Thyroid gland (tissue), 4 donors: ENCODE measurements around the gene MVB12B.

Experiments
- POLR2A ChIP-seq, 2 donors: fragments of 450-650 bp; IDR thresholded peaks; one replicate each; pipeline ENCODE4 v1.6.1; 2017; ENCODE audit warnings: antibody characterized with exemption in 2 of 2, mild to moderate bottlenecking in 2 of 2, moderate library complexity in 1 of 2
- TF ChIP-seq, protein P1 (sequence below), 6 experiments: fragments of 200-600 bp in 3 of 6; fragments of 450-650 bp in 3 of 6; sonication (generic) in 3 of 6; IDR thresholded peaks; one replicate each; pipeline ENCODE4 v1.5.1; 2016 to 2019; ENCODE audit warnings: antibody characterized with exemption in 6 of 6, mild to moderate bottlenecking in 2 of 6, inconsistent platforms in 1 of 6, moderate library complexity in 1 of 6

DNA sequence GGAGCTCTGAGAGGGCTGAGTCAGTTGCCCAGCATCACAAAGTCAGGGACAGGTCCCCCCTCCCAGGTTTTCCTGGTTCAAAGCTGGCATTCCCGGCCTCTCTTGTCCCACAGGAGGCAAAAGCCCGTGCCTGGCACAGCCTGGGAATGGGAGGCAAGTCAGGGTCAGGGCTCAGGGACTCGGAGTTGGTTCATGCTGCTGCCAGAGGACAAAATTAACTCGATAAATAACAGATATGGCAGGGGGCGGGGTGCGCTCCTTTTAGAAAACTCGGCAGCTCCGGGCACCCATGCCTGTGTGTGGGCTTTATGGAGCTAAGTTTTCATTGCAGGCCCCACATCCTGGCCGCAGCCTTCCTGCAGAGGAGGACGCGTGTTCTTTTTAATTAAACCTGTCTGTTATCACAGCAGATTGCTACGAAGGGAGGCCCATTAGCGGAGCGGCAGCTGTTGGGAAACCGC is 224.3 kb downstream of the MVB12B start:
- TF ChIP-seq POLR2A (IDR thresholded peaks at IDR 0.05), result no peak
- TF ChIP-seq, protein P1, sequence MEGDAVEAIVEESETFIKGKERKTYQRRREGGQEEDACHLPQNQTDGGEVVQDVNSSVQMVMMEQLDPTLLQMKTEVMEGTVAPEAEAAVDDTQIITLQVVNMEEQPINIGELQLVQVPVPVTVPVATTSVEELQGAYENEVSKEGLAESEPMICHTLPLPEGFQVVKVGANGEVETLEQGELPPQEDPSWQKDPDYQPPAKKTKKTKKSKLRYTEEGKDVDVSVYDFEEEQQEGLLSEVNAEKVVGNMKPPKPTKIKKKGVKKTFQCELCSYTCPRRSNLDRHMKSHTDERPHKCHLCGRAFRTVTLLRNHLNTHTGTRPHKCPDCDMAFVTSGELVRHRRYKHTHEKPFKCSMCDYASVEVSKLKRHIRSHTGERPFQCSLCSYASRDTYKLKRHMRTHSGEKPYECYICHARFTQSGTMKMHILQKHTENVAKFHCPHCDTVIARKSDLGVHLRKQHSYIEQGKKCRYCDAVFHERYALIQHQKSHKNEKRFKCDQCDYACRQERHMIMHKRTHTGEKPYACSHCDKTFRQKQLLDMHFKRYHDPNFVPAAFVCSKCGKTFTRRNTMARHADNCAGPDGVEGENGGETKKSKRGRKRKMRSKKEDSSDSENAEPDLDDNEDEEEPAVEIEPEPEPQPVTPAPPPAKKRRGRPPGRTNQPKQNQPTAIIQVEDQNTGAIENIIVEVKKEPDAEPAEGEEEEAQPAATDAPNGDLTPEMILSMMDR (IDR thresholded peaks at IDR 0.05), result no peak
